Chondrocyte (in vitro differentiated cells): ENCODE measurements around the gene RNF135. TPM values are rescaled to one million over a fixed set of nuclear protein-coding genes. Genes with fewer than 3 reads are reported as not detected.

Experiments used
- DNase-seq: peaks from one replicate; pipeline ENCODE4 v3.0.0; 2021; ENCODE audit warnings: mixed read lengths, low spot score
- H3K27ac Mint-ChIP-seq: one replicate; pipeline ENCODE4 v1.8.0; 2021; ENCODE audit warnings: mild to moderate bottlenecking, moderate library complexity, mixed read lengths; ENCODE audit not compliant: unreplicated experiment
- H3K27me3 Mint-ChIP-seq: 2 replicates; pipeline ENCODE4 v1.8.0; 2021; ENCODE audit warnings: low read depth, mixed read lengths
- H3K36me3 Mint-ChIP-seq: 2 replicates; pipeline ENCODE4 v1.8.0; 2021; ENCODE audit warnings: low read depth, mixed read lengths
- H3K4me1 Mint-ChIP-seq: 2 replicates; pipeline ENCODE4 v1.8.0; 2021; ENCODE audit warnings: low read depth, mild to moderate bottlenecking, mixed read lengths
- H3K4me3 Mint-ChIP-seq: one replicate; pipeline ENCODE4 v1.8.0; 2021; ENCODE audit warnings: mild to moderate bottlenecking, moderate library complexity, mixed read lengths; ENCODE audit not compliant: unreplicated experiment
- H3K9me3 Mint-ChIP-seq: 2 replicates; pipeline ENCODE4 v1.8.0; 2021; ENCODE audit warnings: low read depth, mixed read lengths
- total RNA-seq: library from RNA; stranded (reverse); gene quantifications from 3 replicates; pipeline ENCODE4 v1.2.1, GENCODE V29; 2021
- TF ChIP-seq, protein P1 (sequence below): fragments of 200-600 bp; sonication (generic); IDR thresholded peaks from 2 replicates; pipeline ENCODE4 v1.5.0; 2021; ENCODE audit warnings: antibody characterized with exemption, mild to moderate bottlenecking, moderate library complexity

Gene RNF135
- total RNA-seq, 1 donor from 2014 or later = 15.0 TPM

DNA sequence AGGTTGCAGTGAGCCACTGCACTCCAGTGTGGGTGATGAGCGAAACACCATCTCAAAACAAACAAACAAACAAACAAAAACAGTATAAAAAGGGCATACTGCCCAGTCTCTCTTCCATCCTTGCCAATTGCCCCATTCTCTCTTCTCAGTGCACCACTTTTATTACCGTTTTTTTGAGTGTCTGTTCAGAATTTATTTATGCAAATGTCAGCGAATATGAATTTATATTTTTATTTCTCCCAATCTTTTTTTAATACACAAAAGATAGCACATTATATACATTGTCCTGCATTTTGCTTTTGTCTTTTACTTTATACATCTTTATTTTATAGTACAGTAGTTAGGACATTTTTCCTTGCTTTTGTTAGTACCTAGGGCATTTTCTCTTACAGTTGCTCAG lies 19.6 kb downstream of the RNF135 start:
- TF ChIP-seq, protein P1, sequence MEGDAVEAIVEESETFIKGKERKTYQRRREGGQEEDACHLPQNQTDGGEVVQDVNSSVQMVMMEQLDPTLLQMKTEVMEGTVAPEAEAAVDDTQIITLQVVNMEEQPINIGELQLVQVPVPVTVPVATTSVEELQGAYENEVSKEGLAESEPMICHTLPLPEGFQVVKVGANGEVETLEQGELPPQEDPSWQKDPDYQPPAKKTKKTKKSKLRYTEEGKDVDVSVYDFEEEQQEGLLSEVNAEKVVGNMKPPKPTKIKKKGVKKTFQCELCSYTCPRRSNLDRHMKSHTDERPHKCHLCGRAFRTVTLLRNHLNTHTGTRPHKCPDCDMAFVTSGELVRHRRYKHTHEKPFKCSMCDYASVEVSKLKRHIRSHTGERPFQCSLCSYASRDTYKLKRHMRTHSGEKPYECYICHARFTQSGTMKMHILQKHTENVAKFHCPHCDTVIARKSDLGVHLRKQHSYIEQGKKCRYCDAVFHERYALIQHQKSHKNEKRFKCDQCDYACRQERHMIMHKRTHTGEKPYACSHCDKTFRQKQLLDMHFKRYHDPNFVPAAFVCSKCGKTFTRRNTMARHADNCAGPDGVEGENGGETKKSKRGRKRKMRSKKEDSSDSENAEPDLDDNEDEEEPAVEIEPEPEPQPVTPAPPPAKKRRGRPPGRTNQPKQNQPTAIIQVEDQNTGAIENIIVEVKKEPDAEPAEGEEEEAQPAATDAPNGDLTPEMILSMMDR = no peak
- H3K4me3 Mint-ChIP-seq = no peak overlapping the region
- H3K4me1 Mint-ChIP-seq = no peaks in the 10 kb centered on the region
- no peak for DNase-seq
- peaks cover 14% of the 10 kb centered on the region for H3K36me3 Mint-ChIP-seq
- no peaks in the 10 kb centered on the region for H3K27me3 Mint-ChIP-seq
- H3K9me3 Mint-ChIP-seq = no peaks in the 10 kb centered on the region
- H3K27ac Mint-ChIP-seq = no peak overlapping the region

DNA sequence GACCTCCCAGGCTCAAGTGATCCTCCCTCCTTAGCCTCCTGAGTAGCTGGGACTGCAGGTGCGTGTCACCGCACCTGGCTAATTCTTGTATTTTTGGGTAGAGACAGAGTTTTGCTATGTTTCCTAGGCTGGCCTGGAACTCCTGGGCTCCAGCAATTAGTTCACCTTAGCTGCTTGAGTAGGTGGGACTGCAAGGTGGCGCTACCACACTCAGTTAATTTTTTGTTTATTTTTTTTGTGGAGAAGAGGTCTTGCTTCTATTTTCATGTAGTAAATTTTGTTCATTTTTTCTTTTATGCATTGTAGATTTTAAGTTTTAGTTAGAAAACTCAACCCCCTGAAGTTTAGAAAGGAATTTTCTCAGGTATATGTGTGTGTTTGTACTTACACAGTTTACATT lies 21.7 kb downstream of the RNF135 start:
- H3K36me3 Mint-ChIP-seq = peaks cover 15% of the 10 kb centered on the region
- no peak for DNase-seq
- no peaks in the 10 kb centered on the region for H3K4me1 Mint-ChIP-seq
- H3K27ac Mint-ChIP-seq = no peak overlapping the region
- no peaks in the 10 kb centered on the region for H3K9me3 Mint-ChIP-seq
- H3K4me3 Mint-ChIP-seq = no peak overlapping the region
- TF ChIP-seq, protein P1 = peak; percentile 11
- H3K27me3 Mint-ChIP-seq = no peaks in the 10 kb centered on the region

DNA sequence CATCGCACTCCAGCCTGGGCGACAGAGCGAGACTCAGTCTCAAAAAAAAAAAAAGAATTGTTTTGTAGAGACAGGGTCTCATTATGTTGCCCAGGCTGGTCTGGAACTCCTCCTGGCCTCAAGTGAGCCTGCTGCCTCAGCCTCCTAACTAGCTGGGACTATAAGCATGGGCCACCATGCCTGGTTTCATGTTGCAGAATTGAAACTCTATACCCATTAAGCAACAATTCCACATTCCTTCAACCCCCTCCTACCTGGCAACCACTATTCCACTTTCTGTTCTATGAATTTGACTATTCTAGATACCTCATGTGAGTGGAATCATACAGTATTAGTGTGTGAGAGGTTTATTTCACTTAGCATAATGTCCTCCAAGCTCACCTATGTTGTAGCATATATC lies 24.5 kb downstream of the RNF135 start:
- Mint-ChIP-seq H3K27me3 (no peaks in the 10 kb centered on the region), H3K27ac (no peak overlapping the region), H3K36me3 (peaks cover 22% of the 10 kb centered on the region), H3K9me3 (no peaks in the 10 kb centered on the region), H3K4me1 (no peaks in the 10 kb centered on the region), H3K4me3 (no peak overlapping the region)
- TF ChIP-seq, protein P1 = no peak
- no peak for DNase-seq

- H3K4me3 Mint-ChIP-seq = no peak overlapping the region
- H3K27me3 Mint-ChIP-seq = no peaks in the 10 kb centered on the region
- no peak overlapping the region for H3K27ac Mint-ChIP-seq
- TF ChIP-seq, protein P1 = no peak
- no peak for DNase-seq
- H3K4me1 Mint-ChIP-seq = no peaks in the 10 kb centered on the region
- H3K36me3 Mint-ChIP-seq = peaks cover 23% of the 10 kb centered on the region
- H3K9me3 Mint-ChIP-seq = no peaks in the 10 kb centered on the region
These were observed 25.6 kb downstream of the RNF135 start for GRCh38 chr17:30996486-30996885.

DNA sequence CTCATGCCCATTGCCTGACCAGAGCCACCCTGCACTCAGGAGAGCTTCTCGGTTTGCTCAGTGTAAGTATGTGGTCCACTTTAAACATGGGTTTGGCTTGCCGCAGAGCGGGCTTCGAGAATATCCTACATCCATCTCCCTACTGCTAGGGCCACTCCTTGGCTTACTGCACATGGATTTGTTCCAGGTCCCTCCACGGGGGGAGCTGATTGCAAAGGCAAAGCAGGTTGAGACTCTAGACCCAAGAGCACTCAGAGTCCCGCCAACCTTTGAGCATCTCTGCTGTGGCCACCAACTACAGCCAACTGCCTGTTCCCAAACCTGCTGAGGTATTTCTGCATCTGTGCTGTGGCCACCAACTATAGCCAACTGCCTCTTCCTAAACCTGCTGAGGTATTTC lies 26.4 kb downstream of the RNF135 start:
- Mint-ChIP-seq H3K27me3 (no peaks in the 10 kb centered on the region), H3K36me3 (peaks cover 29% of the 10 kb centered on the region), H3K9me3 (no peaks in the 10 kb centered on the region), H3K4me3 (no peak overlapping the region), H3K4me1 (no peaks in the 10 kb centered on the region), H3K27ac (no peak overlapping the region)
- TF ChIP-seq, protein P1 = no peak
- DNase-seq = no peak
